Measurements from ENCODE around the gene RIT1. TPM values are rescaled to one million over a fixed set of nuclear protein-coding genes. Genes with fewer than 3 reads are reported as not detected.

The RIT1 gene
- total RNA-seq, 3 donors from 2014 or later = 21.8 to 29.7 (median 23.5) TPM

Small RNA genes within 50 kb of the gene (microRNA-seq; reads per million reads assigned to microRNA genes)
- not detected for gene MIR6738

Other genes with a start within 250 kb of the RIT1 start
- gene YY1AP1, start 222.6 kb downstream of the RIT1 start, total RNA-seq = 100 to 1,000 TPM in 1 of 3 donors, 10 to 100 TPM in 2; 55.8 to 114 (median 56.7) TPM
- gene DAP3, start 222.3 kb downstream of the RIT1 start, total RNA-seq = 10 to 100 TPM; 75.8 to 91.4 (median 87.1) TPM
- gene GON4L, start 54.1 kb downstream of the RIT1 start, total RNA-seq = 10 to 100 TPM; 38.7 to 63.0 (median 54.3) TPM
- gene SYT11, start 51.8 kb downstream of the RIT1 start, total RNA-seq = 10 to 100 TPM in 1 of 3 donors, 1 to 10 TPM in 2; 1.6 to 18.4 (median 3.2) TPM
- gene KHDC4, start 23.1 kb upstream of the RIT1 start, total RNA-seq = 10 to 100 TPM; 52.9 to 59.5 (median 58.6) TPM
- 1 to 10 TPM; 1.2 to 4.2 (median 3.3) TPM for gene RXFP4, start 30.3 kb upstream of the RIT1 start, total RNA-seq
- 100 to 1,000 TPM in 1 of 3 donors, 10 to 100 TPM in 2; 79.7 to 132 (median 90.5) TPM for gene ARHGEF2, start 67.2 kb upstream of the RIT1 start, total RNA-seq
- gene SSR2, start 109.6 kb upstream of the RIT1 start, total RNA-seq = 100 to 1,000 TPM; 144 to 203 (median 164) TPM
- gene UBQLN4, start 142.4 kb upstream of the RIT1 start, total RNA-seq = 10 to 100 TPM; 23.7 to 36.9 (median 23.9) TPM
- gene LAMTOR2, start 143.4 kb upstream of the RIT1 start, total RNA-seq = 10 to 100 TPM; 49.8 to 73.4 (median 60.7) TPM
- gene RAB25, start 149.8 kb upstream of the RIT1 start, total RNA-seq = 100 to 1,000 TPM in 2 of 3 donors, 10 to 100 TPM in 1; 85.1 to 242 (median 158) TPM
- gene MEX3A, start 171.1 kb upstream of the RIT1 start, total RNA-seq = 1 to 10 TPM in 1 of 3 donors, under 1 TPM in 2; 0.32 to 2.5 (median 0.66) TPM
- 100 to 1,000 TPM; 263 to 334 (median 308) TPM for gene LMNA, start 203.4 kb upstream of the RIT1 start, total RNA-seq
- gene SEMA4A, start 242.2 kb upstream of the RIT1 start, total RNA-seq = 1 to 10 TPM; 2.1 to 7.6 (median 5.5) TPM

Measured in mucosa of descending colon (tissue), 3 donors.